EL (cell line): ENCODE results near the gene ATP7B.

Experiments
- DNase-seq: peaks from one replicate; pipeline ENCODE4 v3.0.0-alpha.2; 2016

ATP7B gene

DNA sequence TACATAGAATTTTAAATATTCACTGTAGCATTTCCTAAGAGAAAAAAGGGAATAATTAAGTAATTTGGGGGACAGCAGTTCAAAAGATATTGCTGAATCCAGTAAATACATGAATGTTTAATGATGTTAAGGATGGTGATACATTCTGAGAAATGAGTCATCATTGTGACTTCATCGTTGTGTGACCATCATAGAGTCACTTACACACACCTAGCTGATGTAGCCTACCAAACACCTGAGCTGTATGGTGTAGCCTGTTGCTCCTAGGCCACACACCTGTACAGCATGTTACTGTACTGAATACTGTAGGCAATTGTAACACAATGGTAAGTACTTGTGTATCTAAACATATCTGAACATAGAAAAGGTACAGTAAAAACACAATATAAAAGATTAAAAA is 34.8 kb downstream of the ATP7B start:
- DNase-seq = no peak

DNA sequence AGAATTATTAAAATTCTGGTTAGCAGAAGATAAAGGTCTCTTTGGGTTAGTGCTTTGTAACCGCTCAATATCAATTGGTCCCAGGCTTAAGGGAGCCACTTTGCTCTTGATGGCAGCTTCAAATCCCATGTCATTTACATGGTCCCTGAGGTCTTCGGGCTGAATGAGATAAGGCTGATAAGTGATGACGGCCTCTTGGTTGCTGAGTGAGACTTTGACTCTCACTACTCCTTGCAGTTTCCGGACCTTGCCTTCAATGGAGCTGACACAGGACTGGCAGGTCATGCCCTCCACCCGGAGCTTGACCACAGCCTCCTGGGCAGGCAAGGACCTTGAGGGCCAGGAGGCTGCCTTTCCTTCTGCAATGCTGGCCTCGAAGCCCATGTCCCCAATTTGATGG is 36.8 kb downstream of the ATP7B start:
- DNase-seq = no peak

DNA sequence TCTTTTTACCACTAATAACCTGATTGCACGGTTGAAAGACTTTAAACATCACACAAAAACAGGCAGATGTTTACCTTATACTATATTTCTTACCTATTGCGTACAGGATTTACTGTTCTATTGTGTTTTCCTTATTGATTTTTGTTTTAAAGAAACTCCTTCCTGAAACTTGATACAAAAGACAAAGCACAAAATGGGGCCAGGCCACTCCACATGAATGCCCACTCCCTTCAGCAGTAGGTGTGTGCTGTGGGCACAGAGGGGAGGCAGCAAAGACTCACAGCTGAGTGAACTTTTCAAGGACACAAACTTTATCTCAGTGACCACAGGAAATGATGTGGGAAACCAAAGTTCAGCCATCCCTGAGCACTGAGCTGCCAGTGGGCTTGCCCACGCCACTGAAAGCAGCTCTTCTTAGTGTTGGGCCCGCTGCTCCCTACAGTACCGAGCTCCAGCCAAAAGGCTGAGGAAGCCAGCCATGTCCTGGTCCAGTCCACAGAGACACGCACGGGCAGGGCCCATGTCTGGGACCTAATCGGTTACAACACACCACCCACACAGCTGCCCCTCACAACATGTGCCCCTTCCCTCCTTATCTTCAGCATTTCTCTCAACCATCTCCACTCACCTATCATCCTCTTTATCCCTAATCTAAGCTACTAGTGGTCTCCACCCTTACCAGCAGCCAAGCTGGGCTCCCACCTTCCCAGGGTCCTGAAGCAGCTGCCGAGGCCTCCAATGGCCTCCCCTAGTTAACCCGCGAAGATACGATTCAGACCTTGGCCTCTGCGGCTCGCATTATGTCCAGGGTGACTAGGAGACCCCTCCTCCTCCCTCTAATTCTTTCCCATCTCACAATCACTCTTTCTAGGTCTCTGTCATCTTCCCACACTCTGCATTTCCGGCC is 39.5 kb downstream of the ATP7B start:
- no peak for DNase-seq

DNA sequence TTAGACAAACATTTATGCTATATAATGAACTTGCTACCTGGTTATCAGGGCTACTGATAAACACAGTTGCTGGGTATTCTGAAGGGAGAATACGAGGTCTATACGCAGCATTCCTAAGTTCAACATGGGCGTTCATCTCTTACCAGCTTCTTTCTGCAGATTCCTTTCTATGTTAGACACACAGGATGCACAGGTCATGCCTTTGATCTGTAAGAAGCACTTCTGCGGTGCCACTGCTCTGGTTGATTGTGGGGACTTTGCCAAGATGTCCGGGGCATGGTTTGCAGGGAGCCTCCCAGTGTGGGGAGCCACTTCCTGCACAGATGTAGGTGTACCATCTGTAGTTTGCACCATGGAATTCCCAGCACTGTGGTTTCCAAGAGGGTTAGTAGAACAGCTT is 40.9 kb downstream of the ATP7B start:
- DNase-seq = no peak

DNA sequence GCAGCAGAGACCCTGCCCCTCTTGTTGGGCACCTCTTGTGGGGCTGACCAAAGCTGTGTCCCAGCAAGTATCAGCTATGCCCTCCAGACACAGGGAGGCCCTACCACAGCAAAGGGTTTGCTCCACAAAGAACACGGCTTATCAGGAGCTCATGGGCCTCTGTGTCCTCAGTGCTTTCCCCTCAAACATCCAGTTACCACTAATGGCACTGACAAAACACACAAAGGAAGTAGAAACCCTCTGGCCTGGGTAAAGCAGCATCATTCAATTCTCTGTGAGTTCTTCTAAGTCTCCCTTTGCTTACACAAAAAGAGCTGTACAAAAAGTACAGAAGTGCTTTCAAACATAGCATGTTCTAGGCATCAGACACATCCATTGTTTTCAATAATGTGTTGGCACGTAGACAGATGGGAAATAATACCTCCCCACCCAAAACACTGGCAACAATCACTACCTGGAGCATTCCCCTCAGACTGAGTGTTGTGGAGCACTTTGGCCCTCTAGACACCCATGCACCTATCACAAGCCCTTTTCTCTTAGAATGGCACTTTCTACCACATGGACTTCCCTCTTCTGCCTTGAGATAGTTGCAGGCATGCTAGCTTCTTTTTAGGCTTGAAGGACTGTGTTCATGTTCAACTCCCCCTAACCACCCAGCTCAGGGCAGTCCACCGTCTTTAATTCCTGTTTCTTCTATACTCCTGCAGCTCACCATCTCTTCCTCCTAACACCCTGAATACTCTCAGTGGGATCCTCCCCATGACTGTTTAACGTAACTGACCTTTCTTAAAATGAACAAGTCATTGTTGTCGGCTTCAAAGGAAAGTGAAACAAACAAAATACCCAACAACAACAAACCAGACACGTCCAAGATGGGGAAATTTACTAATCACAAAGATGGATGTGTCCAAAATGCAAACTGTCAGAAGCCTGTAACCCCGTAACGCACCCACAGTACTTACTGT is 43.5 kb downstream of the ATP7B start:
- DNase-seq = no peak

DNA sequence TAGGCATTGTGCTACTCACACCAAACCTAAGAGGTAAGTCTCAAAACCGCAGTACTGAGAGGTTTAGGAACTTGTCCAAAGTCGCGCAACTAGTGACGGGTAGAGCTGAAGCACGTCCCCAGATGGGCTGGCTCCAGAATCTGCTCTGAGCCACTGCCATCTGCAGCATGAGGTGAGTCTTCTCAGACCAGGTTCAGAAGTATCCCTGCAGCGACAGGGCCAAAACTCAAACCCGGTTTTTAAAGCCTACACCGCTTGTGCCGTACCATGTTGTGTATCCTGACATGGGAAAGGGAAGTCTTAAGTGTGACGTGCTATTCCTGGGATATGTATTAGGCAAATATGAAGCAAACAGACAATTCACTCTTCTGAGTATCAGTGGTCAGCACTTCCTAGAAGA is 45.1 kb downstream of the ATP7B start:
- DNase-seq = no peak

DNA sequence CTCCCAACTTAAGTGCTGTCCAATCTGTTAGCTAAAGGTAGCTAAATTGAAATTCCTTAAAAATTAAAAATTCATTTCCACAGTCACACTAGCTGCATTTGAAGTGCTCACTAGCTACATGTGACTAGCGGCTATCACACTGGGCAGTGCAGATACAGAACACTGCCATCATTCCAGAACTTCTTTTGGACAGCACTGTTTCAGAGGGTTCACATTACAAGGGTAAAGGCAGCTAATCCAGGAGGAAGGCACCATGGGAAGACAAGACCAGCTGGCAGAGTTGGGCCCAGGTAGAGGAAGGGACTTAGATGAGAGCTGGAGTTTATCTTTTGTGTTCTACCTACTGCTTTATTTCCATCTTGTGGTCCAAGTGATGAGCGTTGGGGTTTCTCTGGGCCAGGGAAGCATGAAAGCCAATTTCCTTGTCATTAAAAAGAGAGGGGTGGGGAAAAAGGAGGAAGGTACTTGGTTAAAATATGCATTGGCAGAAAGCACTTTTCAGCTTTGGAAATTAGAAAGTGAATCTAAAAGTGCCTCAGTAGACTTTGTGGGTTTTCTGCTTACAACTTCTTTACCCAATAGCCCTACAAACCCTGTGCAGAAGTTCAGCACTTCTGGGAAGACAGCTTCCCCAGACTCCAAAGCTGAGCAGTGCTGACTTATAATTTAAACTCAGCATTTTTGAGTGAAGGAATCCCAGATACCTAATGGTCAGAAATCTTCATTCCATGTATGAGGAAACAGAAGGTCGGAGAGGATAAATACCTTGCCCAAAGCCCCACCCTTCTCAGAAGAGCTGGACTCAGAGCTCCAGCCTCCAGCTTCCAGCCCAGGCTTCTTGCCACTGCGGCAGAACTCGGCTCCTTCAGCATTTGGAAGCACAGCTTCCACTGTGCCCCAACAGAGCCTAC is 49.5 kb downstream of the ATP7B start:
- no peak for DNase-seq

DNA sequence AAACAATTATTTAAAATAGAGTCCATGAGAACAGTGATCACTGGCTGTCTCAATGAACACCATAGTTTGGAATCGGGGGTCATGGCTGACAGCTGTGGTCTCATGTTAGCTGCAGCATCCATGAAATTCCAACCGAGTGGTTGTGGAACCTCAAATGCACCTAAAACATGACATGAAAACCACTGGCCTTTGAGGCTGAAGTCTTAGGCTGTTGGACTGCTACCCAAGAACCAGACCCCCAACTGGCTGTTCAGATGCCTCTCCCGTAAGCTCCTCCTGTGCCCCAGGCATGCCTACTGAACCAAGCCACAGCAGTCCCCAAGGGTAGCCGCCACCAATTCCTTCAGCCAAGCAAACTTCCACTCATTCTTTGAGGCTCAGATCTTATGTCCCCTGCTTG is 50.5 kb downstream of the ATP7B start:
- no peak for DNase-seq

DNA sequence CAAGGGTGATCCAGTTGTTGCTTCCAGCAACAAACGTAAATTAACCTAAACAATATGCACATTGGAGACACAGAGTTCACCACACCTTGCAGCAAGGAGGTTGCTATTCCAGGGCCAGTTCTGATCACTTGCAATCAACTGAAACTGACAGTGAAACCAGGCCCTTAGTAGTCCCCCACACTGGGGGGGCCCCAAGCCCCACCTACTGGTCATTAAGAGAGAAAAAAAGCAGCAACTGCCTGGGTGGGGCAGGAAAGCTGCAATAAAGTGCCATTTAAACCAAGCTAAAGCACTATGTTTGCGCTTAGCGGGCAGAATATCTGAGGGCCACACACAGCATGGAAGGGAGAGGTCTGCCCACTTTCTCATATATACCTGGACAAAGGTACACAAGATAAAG is 51.5 kb downstream of the ATP7B start:
- no peak for DNase-seq

DNA sequence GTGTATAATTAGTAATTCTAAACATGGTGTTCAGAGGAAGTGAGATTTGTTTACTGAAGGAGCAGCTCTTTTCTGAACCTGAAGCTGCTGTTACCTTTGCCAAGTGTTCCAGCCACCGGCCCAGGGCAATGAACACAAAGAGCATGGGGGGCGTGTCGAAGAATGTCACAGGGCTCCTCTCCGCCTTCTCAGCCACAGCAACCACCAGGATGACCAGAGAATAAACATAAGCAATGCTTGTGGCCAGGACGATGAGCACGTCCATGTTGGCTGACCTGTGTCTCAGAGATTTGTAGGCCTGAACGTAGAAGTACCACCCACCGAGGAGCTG is 53.1 kb downstream of the ATP7B start:
- no peak for DNase-seq

DNA sequence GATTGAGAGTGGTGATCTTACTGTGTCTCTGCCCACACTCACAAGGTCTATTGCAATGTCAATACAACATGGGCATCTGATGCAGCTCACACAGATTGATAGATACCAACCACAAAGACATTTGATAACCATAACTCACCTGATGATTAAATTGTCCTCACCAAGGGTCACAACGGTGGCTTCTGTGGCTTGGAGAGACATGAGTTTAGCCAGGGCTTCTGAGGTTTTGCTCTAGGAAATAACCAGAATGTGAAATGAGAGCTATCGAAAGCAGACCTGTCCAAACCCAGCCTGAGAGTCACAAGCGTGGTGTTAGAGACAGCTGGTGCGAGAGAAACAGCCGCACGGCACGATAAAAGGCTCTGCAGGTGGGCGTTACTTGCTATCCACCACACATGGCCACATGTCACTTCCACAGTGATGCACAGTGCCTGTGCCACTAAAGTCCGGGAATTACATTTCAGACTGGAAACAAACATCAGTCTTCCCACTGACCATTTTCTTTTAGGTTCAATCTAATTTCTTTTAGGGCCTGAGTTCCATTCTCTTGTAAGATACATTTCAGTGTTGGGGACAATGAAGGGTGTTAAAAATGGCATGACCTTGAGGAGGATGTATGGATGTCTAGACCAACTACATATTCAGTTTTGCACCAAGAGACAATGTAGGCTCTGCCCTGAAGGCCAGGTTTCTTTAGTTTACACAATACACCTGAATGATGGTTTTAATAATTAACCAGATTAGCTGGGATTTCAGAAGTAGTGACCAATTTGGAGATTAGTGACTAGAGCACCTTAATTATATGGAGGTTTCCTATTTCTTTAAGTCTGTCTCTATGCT is 53.7 kb downstream of the ATP7B start:
- DNase-seq = no peak

DNA sequence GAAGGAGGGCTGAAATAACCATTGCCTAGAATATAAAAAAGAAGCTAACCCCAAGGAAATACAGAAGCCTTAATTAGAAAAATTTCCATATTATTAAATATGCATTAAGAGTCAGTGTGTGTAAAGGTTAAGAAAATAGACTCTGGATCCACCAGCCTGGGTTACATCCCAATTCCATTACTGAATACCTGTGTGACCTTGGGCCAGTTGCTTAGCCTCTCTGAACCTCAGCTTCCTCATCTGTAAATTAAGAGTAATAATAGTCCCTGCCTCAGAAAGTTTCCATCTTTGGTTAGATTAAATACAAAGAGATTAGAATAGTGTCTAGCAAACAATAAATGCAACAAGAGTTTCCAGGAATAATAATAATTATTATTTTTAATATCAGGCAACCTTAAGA is 54.5 kb downstream of the ATP7B start:
- no peak for DNase-seq

DNA sequence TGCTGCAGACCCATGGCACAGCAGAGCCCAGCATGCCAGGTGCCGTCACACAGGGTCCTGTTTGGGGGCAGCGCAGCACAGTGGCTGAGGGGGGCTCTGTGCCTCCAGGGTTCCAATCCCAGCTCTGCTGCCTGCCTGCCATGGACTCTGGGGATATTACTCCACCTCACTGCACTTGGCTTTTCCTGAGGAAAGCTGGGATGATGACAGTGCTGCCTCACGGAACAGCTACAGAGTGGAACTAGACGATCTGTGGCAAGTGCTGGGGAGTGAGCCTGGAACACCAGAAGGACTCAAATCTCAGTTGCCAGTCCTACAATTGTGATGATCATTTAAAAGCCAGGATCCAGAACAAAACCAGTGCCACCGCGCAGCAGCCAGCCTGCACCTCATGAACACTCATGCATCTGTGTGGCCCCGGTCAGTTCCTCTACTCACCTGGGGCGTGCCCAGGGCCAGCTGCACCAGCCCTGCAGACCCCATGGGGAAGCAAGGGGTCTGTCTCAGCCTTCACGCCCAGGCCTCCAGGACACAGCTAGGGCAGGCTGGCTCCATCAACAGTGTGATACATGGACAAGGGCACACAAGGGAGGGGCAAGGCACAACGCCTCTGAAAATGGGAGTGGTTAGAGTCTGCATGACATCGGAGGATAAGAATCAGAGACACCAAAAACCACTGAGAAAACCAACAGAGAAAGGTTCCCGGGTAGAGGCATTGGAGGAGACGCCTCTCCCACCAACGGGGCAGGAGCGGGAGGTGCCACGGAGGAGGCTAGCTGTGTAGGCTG is 55.2 kb downstream of the ATP7B start:
- no peak for DNase-seq

DNA sequence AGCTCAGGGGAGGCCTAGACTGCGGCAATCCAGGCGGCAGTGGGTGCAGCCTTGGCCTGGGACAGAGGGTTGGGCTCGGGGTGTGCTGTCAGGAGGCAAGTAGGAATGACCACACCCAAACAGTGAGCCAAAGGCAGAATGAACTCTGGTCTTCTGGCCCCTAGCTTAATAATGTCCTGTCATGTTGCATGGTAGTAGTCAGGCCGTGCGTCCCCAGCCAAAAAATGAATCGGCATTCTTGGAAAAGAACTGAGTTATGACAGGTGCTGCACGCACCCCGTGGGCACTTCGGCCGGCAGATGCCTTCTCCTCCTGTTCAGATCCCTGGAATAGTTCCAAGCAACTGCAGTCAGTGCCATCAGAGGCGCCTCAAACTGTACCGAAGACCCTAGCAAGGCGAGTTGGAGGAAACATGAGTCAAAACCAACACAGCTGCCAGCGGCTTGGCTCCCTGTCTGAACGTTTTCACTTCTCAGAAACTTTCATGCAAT is 55.9 kb downstream of the ATP7B start:
- DNase-seq = no peak

DNA sequence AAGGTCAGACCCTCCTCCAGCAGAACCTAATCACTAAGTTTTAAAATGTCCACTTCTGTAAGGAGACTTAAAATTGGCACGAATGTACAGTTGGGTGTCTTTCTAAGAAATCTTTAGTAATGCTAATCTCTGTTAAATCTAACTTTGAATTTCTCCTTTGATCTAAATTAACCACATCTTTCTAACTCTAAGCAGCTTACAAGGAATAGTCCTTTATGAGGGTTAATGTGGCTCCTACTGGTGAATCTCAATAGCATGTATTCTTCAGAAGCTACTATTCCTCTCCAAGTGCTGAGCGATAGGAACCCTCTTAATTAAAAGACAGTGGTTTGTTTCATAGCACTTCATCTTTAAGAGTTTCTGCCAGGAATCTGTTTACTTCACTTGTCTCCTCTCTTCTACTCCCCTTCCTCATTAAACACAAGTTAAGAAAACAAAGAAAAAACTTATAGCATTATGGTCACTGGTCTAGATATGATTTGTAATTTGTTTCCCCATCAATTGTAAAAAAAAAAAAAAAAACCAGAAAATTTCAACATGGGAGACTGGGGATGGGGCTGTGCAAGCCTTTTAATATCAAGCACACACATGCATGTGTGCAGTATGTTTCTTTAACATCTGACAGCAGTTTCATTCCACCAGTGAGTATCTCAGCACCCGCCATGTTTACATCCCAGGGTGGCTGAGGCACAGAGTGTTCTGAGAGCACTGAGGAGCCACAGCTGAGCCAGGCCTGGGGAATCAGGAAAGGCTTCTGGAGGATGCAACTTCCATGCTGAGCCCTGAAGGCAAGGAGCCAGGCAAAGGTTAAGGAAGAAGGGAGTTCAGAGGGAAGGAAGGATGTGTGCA is 57.7 kb downstream of the ATP7B start:
- no peak for DNase-seq

DNA sequence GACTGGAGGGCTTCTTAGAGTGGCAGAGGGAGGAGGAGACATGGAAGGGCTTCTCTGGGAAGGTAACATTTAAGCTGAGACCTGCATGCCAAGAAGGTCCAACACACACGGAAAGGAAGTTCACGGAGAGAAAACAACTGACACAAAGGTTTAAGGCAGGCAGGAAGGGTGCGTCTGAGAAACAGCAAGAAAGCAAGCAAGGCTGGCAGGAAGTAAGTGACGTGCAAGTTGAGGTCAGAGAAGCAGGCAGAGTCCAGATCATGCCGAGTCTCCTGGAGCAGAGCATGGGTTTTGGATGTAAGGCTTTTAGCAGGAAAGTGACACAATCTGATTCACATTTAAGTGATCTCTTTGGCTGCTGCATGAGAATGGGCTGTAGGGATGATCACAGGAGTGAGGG is 60.5 kb downstream of the ATP7B start:
- DNase-seq = no peak

DNA sequence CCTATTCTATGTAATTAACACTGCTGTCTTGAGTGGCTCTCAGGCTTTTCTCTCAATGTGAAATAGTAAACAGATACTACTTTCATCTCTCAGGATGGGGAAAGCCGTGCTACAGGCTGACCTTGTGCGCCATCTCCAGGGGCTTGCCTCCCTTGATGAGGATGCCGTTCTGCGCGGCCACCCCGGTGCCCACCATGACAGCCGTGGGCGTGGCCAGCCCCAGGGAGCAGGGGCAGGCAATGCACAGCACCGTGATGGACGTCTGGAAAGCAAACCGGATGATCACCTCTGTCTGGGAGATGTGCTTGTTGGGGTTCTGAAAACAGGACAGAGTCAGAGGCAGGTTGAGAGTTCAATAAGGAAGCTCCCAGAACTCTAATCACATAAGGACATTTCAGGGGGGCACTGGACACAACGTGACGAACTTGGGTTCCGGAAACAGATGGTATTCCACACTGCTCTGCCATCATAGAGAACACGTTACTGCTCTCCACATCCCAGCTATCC is 65.0 kb downstream of the ATP7B start:
- no peak for DNase-seq

DNA sequence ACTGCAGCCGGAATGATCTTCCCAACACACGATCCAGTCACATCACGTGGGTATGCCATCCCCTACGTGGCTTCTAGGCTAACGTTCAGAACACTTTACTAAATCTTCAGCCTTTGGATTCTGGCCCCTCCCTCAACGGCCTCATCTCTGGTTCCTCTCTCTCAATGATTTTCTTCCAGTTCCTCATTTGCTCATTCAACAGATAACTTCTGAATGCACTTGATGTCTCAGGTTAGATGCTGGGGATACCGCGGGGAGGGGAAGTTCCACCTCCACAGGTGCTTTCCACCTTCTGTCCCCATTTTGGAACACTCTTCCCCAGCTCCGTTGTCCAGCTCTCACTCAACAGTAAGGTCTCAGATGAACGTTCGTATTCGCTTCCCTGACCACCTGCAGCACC is 66.1 kb downstream of the ATP7B start:
- no peak for DNase-seq

DNA sequence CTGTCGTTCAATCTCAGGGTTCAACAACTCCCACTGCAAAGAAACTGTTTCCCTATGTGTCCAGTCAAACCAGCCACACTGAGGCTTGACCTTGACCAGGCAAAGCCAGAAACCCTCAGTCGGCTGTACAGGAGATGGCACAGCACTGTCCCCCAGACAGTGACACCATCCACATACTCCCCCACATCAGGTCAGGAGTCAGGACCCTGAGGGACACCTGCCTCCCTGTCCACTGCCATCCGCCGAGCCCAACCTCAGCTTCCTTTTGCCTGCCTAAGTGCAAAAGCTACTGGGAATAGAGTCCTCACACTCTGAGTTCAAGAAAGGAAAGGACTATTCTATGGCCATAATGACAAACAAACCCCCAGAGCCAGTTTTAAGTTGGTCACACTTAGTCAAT is 66.8 kb downstream of the ATP7B start:
- no peak for DNase-seq

DNA sequence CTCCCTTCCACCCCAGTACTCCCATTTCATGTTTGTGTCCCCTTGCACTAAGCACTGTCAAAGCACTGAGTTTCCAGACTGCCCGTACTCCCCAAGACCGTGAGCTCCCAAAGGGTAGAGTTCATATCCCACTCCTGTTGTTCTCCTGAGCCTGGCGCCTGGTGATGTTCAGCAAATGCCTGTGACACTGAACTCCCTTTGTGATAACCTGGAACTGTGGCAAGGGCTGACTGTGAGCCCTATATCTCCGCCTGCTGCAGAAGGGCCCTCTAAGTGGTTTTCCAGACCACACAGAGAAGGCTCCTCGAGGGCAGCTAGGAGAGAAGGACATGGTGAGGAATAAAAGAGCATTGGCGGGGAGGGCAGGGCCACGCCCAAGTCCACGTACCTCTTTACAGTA is 67.5 kb downstream of the ATP7B start:
- DNase-seq = no peak
